Amygdala (tissue), 56 donors: ENCODE measurements around the gene TSPAN9.

ENCODE experiments used
- DNase-seq, 56 donors: peaks; one replicate each; lab custom pipeline; 2025; lab: John Stamatoyannopoulos, UW

The TSPAN9 gene

GRCh38 chr12:3196488-3196887 lies 119.3 kb downstream of the TSPAN9 start:
- DNase-seq, result no peak

- no peak for DNase-seq
Measured at GRCh38 chr12:3197131-3197818, 120.1 kb downstream of the TSPAN9 start.

GRCh38 chr12:3199551-3200031 lies 122.4 kb downstream of the TSPAN9 start:
- DNase-seq, result peak in 4 of 56 donors; percentile 12 to 37 (median 20)

- peak in 20 of 56 donors; percentile 5 to 50 (median 26) for DNase-seq
Measured at GRCh38 chr12:3200032-3200617, 122.9 kb downstream of the TSPAN9 start.

GRCh38 chr12:3200814-3201233 lies 123.6 kb downstream of the TSPAN9 start:
- DNase-seq, result no peak

GRCh38 chr12:3201339-3202051 lies 124.3 kb downstream of the TSPAN9 start:
- DNase-seq, result no peak

GRCh38 chr12:3202096-3202495 lies 124.9 kb downstream of the TSPAN9 start:
- no peak for DNase-seq

GRCh38 chr12:3202734-3203446 lies 125.7 kb downstream of the TSPAN9 start:
- peak in 23 of 56 donors; percentile 3 to 57 (median 17) for DNase-seq

GRCh38 chr12:3203713-3204112 lies 126.5 kb downstream of the TSPAN9 start:
- no peak for DNase-seq

GRCh38 chr12:3204143-3204542 lies 127.0 kb downstream of the TSPAN9 start:
- DNase-seq, result no peak

GRCh38 chr12:3204730-3205531 lies 127.8 kb downstream of the TSPAN9 start:
- no peak for DNase-seq

- no peak for DNase-seq
Measured at GRCh38 chr12:3205742-3206519, 128.8 kb downstream of the TSPAN9 start.

GRCh38 chr12:3206536-3207072 lies 129.4 kb downstream of the TSPAN9 start:
- DNase-seq, result no peak

- no peak for DNase-seq
Measured at GRCh38 chr12:3207175-3207574, 130.0 kb downstream of the TSPAN9 start.

- no peak for DNase-seq
Measured at GRCh38 chr12:3207858-3208257, 130.7 kb downstream of the TSPAN9 start.

GRCh38 chr12:3213188-3213587 lies 136.0 kb downstream of the TSPAN9 start:
- DNase-seq, result no peak

GRCh38 chr12:3213768-3214167 lies 136.6 kb downstream of the TSPAN9 start:
- DNase-seq, result no peak

- peak in 1 of 56 donors; percentile 10 for DNase-seq
Measured at GRCh38 chr12:3214526-3215365, 137.6 kb downstream of the TSPAN9 start.
